ENCODE results near the gene FGFRL1.

Gene FGFRL1

GRCh38 chr4:1017706-1018105 is 6.3 kb downstream of the FGFRL1 start:
- Histone ChIP-seq H3K9me3 (replicated peaks; ENCODE audit: low read length) (no peaks in the 10 kb centered on the region), H3K27me3 (ENCODE audit: control insufficient read depth, insufficient read depth, low read length) (no peaks in the 10 kb centered on the region), H3K9ac (ENCODE audit: low read depth, low read length) (no peak overlapping the region), H3K4me2 (ENCODE audit: low read length) (no peak overlapping the region), H3K4me1 (ENCODE audit: control insufficient read depth, insufficient read depth, low read length) (no peaks in the 10 kb centered on the region), H3K36me3 (ENCODE audit: insufficient read depth, low read length) (peaks cover 6% of the 10 kb centered on the region), H3K4me3 (ENCODE audit: low read length) (no peak overlapping the region)

DNA sequence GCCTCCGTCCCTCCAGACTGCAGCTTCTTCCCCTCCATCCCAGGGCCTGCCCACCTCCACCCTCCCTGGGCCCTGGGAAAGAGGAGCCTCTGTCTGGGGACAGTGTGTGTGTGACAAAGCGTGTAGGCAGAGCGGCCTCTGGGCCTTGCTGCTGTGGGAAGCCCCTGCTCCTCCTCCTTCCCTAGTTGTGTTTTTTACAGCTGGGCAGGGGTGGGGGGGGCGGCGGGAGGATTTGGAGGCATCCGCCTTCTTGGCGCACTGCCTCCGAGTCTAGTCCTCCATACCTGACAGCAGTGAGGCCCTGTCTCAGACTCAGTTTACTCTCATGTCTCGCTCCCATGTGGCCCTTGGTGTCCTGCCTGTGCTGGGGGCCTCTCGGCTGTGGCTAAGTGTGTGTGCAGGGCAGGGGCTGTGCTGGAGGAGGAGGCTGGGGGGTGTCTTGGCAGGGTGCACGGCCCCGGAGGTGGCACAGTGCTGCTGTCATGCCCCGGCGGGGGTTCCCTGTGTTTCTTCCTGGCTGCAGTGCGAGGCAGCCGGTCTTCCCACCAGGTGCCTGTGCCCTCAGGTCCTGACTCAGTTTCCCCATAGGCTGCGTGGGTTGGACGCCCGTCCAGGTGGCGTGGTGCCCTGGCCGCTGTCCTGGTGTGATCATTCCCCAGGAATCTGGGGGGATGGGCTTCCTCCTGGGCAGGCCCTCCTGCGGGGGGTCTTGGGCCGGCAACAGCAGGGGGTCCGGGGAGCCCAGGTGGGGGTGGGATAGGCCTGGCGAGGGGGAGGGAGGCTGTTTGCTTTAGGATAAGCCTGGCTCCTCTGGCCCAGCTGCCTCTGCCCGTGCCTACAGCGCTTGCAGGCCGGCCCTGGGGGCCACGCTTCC is 7.0 kb downstream of the FGFRL1 start:
- no peaks in the 10 kb centered on the region for H3K27me3 ChIP-seq (ENCODE audit: control insufficient read depth, insufficient read depth, low read length)
- no peak overlapping the region for H3K4me2 ChIP-seq (ENCODE audit: low read length)
- no peaks in the 10 kb centered on the region for H3K9me3 ChIP-seq (replicated peaks; ENCODE audit: low read length)
- no peak overlapping the region for H3K4me3 ChIP-seq (ENCODE audit: low read length)
- no peak overlapping the region for H3K9ac ChIP-seq (ENCODE audit: low read depth, low read length)
- H3K4me1 ChIP-seq (ENCODE audit: control insufficient read depth, insufficient read depth, low read length): no peaks in the 10 kb centered on the region
- peaks cover 4% of the 10 kb centered on the region for H3K36me3 ChIP-seq (ENCODE audit: insufficient read depth, low read length)

DNA sequence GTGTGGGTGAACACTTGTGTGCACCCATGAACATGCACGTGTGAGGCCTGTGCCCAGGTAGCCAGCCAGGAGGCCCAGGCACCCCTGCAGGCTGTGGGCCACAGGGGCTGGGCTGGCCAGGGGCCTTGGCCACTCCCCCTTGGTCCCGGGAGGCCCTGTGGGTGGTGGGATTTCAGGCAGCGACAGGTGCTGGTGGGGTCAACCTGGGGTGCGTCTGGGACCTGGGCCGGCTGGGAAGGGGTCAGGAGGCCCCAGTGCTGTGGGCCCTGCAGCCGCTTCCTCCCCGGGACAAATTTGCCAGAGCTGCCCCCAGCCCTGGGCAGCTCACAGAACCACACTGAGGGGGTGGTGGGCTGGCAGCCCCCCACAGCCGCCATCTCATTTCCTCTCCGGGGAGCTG is 7.9 kb downstream of the FGFRL1 start:
- no peak overlapping the region for H3K4me3 ChIP-seq (ENCODE audit: low read length)
- H3K9ac ChIP-seq (ENCODE audit: low read depth, low read length): no peak overlapping the region
- H3K4me1 ChIP-seq (ENCODE audit: control insufficient read depth, insufficient read depth, low read length): no peaks in the 10 kb centered on the region

DNA sequence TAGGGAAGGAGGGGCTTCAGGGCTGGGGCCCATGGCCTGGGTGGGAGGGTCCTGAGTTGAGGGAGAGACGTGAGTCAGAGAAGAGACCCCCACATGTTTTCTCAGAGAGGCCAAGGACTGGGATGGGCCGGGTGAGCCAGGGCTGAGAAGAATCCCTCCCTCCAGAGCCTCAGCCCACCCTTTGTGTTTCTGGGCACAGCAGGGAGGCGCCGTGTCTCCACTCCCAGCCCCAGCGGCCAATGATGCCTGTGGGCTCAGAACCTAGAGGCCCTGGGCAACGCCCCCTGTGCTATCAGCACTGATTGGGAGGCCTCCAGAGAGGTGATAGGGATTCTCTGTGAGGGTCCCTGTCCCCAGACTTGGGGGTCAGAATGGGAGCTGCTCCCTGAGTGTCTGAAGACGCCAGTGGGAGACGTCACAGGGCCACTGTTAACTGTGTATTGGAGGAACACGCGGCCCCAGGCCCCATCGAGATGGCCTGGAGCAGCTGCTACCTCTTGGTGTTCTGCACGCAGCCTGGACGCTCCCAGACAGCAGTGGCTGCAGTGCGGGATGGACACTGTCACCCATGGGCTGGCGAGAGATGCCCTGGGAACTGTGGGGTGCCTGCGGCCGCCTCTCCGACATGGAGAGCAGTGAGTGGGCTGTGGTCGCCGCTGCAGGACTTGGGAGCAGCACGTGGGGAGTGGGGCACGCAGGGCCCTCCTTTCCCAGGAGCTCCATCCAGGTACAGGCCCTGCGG is 8.5 kb downstream of the FGFRL1 start:
- Histone ChIP-seq H3K36me3 (ENCODE audit: insufficient read depth, low read length) (peaks cover 7% of the 10 kb centered on the region), H3K4me3 (ENCODE audit: low read length) (no peak overlapping the region), H3K27me3 (ENCODE audit: control insufficient read depth, insufficient read depth, low read length) (no peaks in the 10 kb centered on the region), H3K4me1 (ENCODE audit: control insufficient read depth, insufficient read depth, low read length) (no peaks in the 10 kb centered on the region), H3K4me2 (ENCODE audit: low read length) (no peak overlapping the region), H3K9me3 (replicated peaks; ENCODE audit: low read length) (no peaks in the 10 kb centered on the region), H3K9ac (ENCODE audit: low read depth, low read length) (no peak overlapping the region)

More for the DNA sequence above, 7.9 kb downstream of the FGFRL1 start:
- Histone ChIP-seq H3K27me3 (ENCODE audit: control insufficient read depth, insufficient read depth, low read length) (no peaks in the 10 kb centered on the region), H3K4me2 (ENCODE audit: low read length) (no peak overlapping the region), H3K9me3 (replicated peaks; ENCODE audit: low read length) (no peaks in the 10 kb centered on the region), H3K36me3 (ENCODE audit: insufficient read depth, low read length) (peaks cover 2% of the 10 kb centered on the region)

DNA sequence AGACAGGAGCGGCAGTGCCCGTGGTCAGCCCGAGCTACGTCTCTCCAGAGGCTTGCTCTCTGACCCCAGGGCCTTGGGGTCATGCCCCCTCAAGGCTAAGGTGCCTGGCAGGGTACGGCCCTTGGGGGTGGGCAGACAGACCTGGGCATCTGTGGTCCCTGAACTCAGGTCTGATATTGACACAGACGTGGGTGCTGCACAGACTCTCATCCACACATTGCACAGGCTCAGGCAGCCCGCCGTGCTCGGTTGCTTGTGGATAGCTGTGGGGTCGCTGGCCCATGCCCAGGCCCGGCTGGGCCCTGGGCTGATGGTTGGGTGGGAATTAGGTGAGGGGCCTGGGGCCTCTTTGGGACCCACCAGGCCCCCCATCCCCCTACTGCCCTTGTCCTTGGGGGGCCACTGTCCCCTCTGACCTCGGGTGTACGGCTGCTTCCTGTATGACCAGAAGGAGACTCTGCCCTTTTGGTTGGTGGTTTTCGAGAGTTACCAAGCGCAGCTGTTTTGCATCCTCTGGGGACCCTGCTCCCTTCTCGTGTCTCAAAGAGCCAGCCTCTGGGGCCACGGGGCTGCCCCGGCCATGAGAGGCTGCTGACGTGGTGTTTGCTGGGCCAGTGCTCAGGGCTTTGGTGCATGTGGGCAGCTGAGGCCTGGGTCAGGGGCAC is 10.1 kb downstream of the FGFRL1 start:
- Histone ChIP-seq H3K4me3 (ENCODE audit: low read length) (no peak overlapping the region), H3K9ac (ENCODE audit: low read depth, low read length) (no peak overlapping the region), H3K4me2 (ENCODE audit: low read length) (no peak overlapping the region), H3K4me1 (ENCODE audit: control insufficient read depth, insufficient read depth, low read length) (no peaks in the 10 kb centered on the region), H3K36me3 (ENCODE audit: insufficient read depth, low read length) (peaks cover 19% of the 10 kb centered on the region), H3K27me3 (ENCODE audit: control insufficient read depth, insufficient read depth, low read length) (no peaks in the 10 kb centered on the region), H3K9me3 (replicated peaks; ENCODE audit: low read length) (no peaks in the 10 kb centered on the region)

DNA sequence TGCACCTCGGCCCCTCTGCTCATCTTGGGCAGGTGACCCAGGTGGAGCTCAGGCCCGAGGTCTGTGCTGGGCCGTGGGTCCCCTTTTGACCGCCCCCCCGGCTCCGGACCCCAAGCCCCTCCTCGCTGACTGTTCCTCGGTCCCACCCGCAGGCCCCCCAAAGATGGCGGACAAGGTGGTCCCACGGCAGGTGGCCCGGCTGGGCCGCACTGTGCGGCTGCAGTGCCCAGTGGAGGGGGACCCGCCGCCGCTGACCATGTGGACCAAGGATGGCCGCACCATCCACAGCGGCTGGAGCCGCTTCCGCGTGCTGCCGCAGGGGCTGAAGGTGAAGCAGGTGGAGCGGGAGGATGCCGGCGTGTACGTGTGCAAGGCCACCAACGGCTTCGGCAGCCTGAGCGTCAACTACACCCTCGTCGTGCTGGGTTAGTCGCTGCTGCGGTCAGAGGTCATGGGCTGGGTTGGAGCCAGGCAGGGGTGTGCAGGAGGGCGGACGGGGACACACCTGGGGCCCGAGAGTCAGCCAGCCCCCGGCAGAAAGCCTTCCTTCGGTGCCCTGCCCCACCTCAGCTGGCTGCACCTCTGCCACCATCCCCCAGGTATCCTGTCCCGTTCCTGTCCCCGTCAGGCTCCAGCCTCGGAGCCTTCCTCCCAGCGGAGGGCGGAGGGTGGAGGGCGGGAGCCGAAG is 10.8 kb downstream of the FGFRL1 start:
- Histone ChIP-seq H3K9ac (ENCODE audit: low read depth, low read length) (no peak overlapping the region), H3K4me3 (ENCODE audit: low read length) (no peak overlapping the region), H3K4me1 (ENCODE audit: control insufficient read depth, insufficient read depth, low read length) (no peaks in the 10 kb centered on the region), H3K9me3 (replicated peaks; ENCODE audit: low read length) (no peaks in the 10 kb centered on the region), H3K27me3 (ENCODE audit: control insufficient read depth, insufficient read depth, low read length) (no peaks in the 10 kb centered on the region), H3K36me3 (ENCODE audit: insufficient read depth, low read length) (peaks cover 19% of the 10 kb centered on the region), H3K4me2 (ENCODE audit: low read length) (no peak overlapping the region)

DNA sequence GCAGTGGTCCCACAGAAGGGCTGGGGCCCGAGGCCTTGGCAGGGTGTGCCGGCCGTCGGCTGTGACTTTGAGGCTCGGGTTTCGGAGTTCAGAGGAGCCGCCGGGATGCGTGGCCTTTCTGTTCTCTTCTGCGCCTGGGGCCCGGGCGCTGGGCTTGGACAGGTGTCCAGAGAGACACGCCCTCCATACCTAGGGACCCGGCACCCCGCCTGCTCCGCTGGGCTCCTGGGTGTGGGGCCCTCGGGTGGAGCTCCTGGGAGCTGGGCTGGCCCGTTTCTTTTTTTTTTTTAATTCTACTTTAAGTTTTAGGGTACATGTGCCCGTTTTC is 11.3 kb downstream of the FGFRL1 start:
- no peaks in the 10 kb centered on the region for H3K27me3 ChIP-seq (ENCODE audit: control insufficient read depth, insufficient read depth, low read length)
- H3K4me1 ChIP-seq (ENCODE audit: control insufficient read depth, insufficient read depth, low read length): no peaks in the 10 kb centered on the region
- no peak overlapping the region for H3K4me2 ChIP-seq (ENCODE audit: low read length)
- no peak overlapping the region for H3K9ac ChIP-seq (ENCODE audit: low read depth, low read length)
- peaks cover 19% of the 10 kb centered on the region for H3K36me3 ChIP-seq (ENCODE audit: insufficient read depth, low read length)
- H3K9me3 ChIP-seq (replicated peaks; ENCODE audit: low read length): no peaks in the 10 kb centered on the region
- H3K4me3 ChIP-seq (ENCODE audit: low read length): no peak overlapping the region

DNA sequence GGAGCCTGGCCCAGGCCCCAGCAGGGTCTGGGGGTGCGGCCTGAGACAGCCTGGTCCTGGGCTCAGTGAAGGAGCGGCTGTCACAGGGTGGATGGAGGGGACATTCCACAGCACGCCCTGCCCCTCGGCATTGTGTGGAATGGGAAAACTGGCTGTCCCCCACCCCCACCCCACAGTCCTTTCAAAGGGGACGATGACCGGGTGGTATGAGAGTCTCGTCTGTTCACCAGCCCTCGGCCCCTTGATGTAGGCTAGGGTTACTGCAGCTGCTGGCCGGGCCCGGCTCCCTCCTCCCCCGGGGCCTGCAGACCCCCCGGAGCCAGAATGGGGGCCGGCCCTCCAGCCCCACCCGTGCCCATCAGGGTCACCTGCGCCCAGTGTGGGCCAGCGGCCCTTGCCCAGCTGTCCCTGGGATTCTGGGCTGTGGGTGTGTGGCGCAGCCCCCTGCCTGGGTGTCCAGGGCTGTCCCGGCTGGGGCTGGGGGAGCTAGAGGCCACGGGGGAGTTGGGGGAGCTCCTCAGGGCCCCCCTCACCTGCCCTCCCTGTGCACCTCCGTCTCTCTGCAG is 11.7 kb downstream of the FGFRL1 start:
- Histone ChIP-seq H3K27me3 (ENCODE audit: control insufficient read depth, insufficient read depth, low read length) (no peaks in the 10 kb centered on the region), H3K36me3 (ENCODE audit: insufficient read depth, low read length) (peaks cover 19% of the 10 kb centered on the region), H3K4me1 (ENCODE audit: control insufficient read depth, insufficient read depth, low read length) (no peaks in the 10 kb centered on the region), H3K9me3 (replicated peaks; ENCODE audit: low read length) (no peaks in the 10 kb centered on the region), H3K4me3 (ENCODE audit: low read length) (no peak overlapping the region), H3K4me2 (ENCODE audit: low read length) (no peak overlapping the region), H3K9ac (ENCODE audit: low read depth, low read length) (no peak overlapping the region)

DNA sequence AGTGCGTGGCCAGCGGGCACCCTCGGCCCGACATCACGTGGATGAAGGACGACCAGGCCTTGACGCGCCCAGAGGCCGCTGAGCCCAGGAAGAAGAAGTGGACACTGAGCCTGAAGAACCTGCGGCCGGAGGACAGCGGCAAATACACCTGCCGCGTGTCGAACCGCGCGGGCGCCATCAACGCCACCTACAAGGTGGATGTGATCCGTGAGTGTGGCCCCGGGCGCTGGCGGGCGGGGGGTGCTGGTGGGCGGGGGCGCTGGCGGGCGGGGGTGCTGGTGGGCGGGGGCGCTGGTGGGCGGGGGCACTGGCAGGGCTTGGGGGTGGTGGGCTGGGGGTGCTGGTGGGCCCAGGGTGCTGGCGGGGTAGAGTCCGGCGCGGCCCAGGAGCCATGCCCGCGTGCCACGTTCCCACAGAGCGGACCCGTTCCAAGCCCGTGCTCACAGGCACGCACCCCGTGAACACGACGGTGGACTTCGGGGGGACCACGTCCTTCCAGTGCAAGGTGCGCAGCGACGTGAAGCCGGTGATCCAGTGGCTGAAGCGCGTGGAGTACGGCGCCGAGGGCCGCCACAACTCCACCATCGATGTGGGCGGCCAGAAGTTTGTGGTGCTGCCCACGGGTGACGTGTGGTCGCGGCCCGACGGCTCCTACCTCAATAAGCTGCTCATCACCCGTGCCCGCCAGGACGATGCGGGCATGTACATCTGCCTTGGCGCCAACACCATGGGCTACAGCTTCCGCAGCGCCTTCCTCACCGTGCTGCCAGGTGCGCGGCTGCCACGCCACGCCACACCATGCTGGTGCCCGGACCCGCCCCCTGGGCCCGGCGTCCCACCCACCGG is 12.7 kb downstream of the FGFRL1 start:
- Histone ChIP-seq H3K9ac (ENCODE audit: low read depth, low read length) (no peak overlapping the region), H3K4me2 (ENCODE audit: low read length) (no peak overlapping the region), H3K36me3 (ENCODE audit: insufficient read depth, low read length) (peaks cover 19% of the 10 kb centered on the region), H3K9me3 (replicated peaks; ENCODE audit: low read length) (no peaks in the 10 kb centered on the region), H3K4me3 (ENCODE audit: low read length) (no peak overlapping the region), H3K4me1 (ENCODE audit: control insufficient read depth, insufficient read depth, low read length) (no peaks in the 10 kb centered on the region), H3K27me3 (ENCODE audit: control insufficient read depth, insufficient read depth, low read length) (no peaks in the 10 kb centered on the region)

- Histone ChIP-seq H3K4me1 (ENCODE audit: control insufficient read depth, insufficient read depth, low read length) (peaks cover 8% of the 10 kb centered on the region), H3K9ac (ENCODE audit: low read depth, low read length) (no peak overlapping the region), H3K27me3 (ENCODE audit: control insufficient read depth, insufficient read depth, low read length) (no peaks in the 10 kb centered on the region), H3K9me3 (replicated peaks; ENCODE audit: low read length) (no peaks in the 10 kb centered on the region), H3K4me2 (ENCODE audit: low read length) (no peak overlapping the region), H3K4me3 (ENCODE audit: low read length) (no peak overlapping the region), H3K36me3 (ENCODE audit: insufficient read depth, low read length) (peaks cover 19% of the 10 kb centered on the region)
These were observed 13.6 kb downstream of the FGFRL1 start for GRCh38 chr4:1024882-1025545.
